Lower leg skin (tissue), 4 donors: ENCODE data around the gene HOXA9. TPM values are rescaled to one million over a fixed set of nuclear protein-coding genes. Genes with fewer than 3 reads are reported as not detected.

ENCODE experiments used
- DNase-seq, 2 donors: peaks; one replicate each; pipeline ENCODE4 v3.0.0-alpha.2; 2019; ENCODE audit warnings: low spot score in 2 of 2
- H3K4me3 ChIP-seq: fragments of 200-600 bp; sonication (generic); 2 replicates; pipeline ENCODE4 v1.5.1; 2017; ENCODE audit warnings: mild to moderate bottlenecking, low read depth; ENCODE audit not compliant: poor library complexity, severe bottlenecking
- POLR2A ChIP-seq, 2 donors: fragments of 450-650 bp; IDR thresholded peaks; one replicate each; pipeline ENCODE4 v1.6.1; 2016 to 2017; ENCODE audit warnings: antibody characterized with exemption in 2 of 2, mild to moderate bottlenecking in 1 of 2, moderate library complexity in 1 of 2
- WGBS, 2 donors: methylation state at CpG; one replicate each; pipeline ENCODE4 v1.1.5; 2018; 5-methylcytosine and 5-hydroxymethylcytosine counted together
- intact Hi-C: fragments of 100-400 bp; cut with DNase I; formaldehyde crosslinking; loops from one replicate; pipeline ENCODE4 v1.15.0; 2023; ENCODE audit warnings: low total_unique reads
- total RNA-seq, 4 donors: library from RNA; depleted of rRNA; stranded (reverse); fragments of >200 nt; gene quantifications; one replicate each; pipeline ENCODE4 v1.1.0, GENCODE V29; 2016
- TF ChIP-seq, protein P1 (sequence below), 3 donors: fragments of 450-650 bp; IDR thresholded peaks; one replicate each; pipeline ENCODE4 v1.5.1; 2016; ENCODE audit warnings: antibody characterized with exemption in 3 of 3, mild to moderate bottlenecking in 3 of 3, moderate library complexity in 2 of 3

Gene HOXA9
- total RNA-seq, 4 donors from 2014 or later, result 43.1 to 50.1 (median 46.9) TPM

DNA sequence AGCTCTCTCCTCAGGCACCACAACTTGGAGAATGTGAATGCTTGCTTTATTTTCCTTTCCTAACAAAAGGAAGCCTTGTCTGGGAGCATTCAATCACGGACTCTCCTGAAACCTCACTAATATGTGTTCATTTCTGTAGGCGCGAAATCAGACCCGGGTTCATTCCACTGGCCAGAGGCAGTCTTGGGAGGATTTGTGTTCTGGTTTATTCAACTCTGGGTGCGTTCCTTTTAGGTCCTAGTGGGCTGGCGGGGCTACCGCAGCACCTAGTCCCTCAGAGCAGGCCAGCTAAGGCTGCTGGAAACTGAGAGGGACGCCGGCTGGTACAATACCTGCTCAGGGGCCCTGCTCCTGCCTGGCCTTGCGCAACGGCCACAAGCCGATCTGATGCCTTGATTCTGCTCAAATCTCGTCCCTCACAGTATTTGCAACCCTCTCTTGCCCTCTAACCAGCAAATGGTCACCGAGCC lies 42.3 kb downstream of the HOXA9 start:
- TF ChIP-seq POLR2A (IDR thresholded peaks at IDR 0.05), result no peak
- TF ChIP-seq, protein P1, sequence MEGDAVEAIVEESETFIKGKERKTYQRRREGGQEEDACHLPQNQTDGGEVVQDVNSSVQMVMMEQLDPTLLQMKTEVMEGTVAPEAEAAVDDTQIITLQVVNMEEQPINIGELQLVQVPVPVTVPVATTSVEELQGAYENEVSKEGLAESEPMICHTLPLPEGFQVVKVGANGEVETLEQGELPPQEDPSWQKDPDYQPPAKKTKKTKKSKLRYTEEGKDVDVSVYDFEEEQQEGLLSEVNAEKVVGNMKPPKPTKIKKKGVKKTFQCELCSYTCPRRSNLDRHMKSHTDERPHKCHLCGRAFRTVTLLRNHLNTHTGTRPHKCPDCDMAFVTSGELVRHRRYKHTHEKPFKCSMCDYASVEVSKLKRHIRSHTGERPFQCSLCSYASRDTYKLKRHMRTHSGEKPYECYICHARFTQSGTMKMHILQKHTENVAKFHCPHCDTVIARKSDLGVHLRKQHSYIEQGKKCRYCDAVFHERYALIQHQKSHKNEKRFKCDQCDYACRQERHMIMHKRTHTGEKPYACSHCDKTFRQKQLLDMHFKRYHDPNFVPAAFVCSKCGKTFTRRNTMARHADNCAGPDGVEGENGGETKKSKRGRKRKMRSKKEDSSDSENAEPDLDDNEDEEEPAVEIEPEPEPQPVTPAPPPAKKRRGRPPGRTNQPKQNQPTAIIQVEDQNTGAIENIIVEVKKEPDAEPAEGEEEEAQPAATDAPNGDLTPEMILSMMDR (IDR thresholded peaks at IDR 0.05), result no peak
- DNase-seq, result peak in 1 of 2 donors; percentile 52
- H3K4me3 ChIP-seq, result no peak overlapping the region
- intact Hi-C loops, result loop anchor here (5.0 kb wide), 1 partner anchor 1589 kb away; no protein-coding TSS in a partner anchor
- WGBS, 2 donors, result 68 to 82% methylated on average over 14 of the region's 14 CpGs

DNA sequence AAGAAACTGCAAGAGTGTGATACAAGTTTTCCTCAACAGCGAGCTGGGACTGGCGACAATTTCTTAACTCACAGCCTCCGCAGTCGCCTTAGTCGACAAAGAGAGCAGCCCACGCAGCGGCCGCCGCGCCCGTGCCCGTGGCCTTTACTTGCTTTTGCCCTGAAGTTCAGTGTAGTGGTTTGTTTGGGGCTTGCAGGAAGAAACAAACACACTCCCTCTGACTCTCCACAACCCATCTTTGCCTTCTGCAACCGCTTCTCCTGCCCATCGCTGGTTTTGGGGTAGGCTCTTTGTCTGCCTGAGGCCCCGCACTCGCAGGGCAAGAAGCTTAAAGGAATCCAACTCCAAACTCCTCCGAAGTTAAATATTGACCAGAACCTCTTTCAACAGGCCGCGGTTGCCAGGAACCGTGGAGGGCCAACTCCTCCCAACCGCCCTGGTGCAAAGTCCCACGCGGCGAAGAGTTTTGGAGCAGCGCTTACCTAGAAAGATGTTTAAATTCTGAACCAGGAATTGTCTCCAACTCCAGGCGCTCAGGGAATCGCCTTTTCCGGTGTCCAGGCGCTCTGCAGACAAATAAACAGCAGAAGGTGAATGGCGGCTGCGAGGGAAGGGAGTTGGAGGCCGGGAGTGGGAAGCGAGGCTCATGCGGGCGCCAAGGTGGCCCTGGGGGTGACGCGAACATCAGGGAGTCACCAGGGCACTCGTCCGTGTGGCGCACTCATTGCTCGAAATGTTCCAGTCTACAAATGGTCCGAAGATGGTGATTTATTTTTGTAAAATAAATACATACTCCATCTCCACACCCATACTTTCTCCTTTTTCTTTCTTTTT lies 43.0 kb downstream of the HOXA9 start:
- intact Hi-C loops, result loop anchor here (5.0 kb wide), 1 partner anchor 1590 kb away; no protein-coding TSS in a partner anchor
- peak in 1 of 2 donors; percentile 78 for DNase-seq
- WGBS, 2 donors, result 87 to 91% methylated on average over 42 of the region's 42 CpGs

DNA sequence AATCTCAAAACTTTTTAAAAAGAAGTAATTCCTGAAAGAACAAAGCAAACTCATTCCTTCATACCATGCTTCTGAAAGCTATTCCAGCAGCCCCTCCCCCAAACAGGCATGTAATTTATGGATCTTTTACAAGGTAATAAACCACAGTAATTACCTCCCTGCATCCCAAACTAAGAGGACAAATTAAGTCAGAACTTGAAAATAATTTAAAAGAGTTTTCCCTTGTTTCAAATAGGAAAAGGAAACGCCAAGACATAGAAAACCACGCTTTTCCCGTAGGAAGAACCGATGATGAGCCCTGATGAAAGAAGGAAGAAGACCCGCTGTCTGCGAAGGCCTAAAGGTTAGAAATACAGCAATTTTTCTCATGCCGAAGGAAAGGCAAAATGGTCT lies 43.7 kb downstream of the HOXA9 start:
- WGBS, 2 donors, result 94 to 95% methylated on average over 7 of the region's 7 CpGs
- intact Hi-C loops, result loop anchor here (5.0 kb wide), 1 partner anchor 1591 kb away; no protein-coding TSS in a partner anchor
- TF ChIP-seq POLR2A (IDR thresholded peaks at IDR 0.05), result no peak
- TF ChIP-seq, protein P1 (IDR thresholded peaks at IDR 0.05), result no peak
- no peak for DNase-seq
- H3K4me3 ChIP-seq, result no peak overlapping the region

More for the DNA sequence above, 43.0 kb downstream of the HOXA9 start:
- H3K4me3 ChIP-seq, result no peak overlapping the region
- no peak for TF ChIP-seq POLR2A (IDR thresholded peaks at IDR 0.05)
- TF ChIP-seq, protein P1 (IDR thresholded peaks at IDR 0.05), result no peak

DNA sequence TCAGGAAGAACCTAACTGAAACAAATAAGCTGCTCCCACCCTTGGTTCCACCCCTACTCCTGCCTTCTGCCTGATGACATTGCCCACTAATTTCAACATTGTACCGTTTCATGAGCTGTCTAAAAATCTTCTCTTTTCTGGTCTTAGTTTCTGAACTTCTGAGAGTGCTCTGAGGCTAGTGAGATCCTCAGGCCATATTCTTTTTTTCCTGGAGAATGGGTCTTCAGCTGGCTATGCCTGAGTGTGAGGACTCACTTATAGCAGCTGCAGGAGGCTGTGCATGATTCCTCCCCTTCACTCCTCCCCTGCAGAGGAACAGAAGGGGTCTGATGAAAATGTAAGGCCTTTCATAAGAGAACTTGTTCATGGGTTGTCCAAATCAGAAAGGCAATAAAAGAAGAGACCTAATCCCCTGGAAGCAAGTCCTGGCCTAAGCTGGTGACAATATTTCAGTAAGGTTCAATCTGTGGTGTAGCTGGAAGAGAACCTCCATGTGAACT lies 45.9 kb downstream of the HOXA9 start:
- 79 to 100% methylated on average over 1 of the region's 1 CpG for WGBS, 2 donors
- no peak overlapping the region for H3K4me3 ChIP-seq
- intact Hi-C loops, result no loop called here
- no peak for TF ChIP-seq POLR2A (IDR thresholded peaks at IDR 0.05)
- TF ChIP-seq, protein P1 (IDR thresholded peaks at IDR 0.05), result no peak
- no peak for DNase-seq

DNA sequence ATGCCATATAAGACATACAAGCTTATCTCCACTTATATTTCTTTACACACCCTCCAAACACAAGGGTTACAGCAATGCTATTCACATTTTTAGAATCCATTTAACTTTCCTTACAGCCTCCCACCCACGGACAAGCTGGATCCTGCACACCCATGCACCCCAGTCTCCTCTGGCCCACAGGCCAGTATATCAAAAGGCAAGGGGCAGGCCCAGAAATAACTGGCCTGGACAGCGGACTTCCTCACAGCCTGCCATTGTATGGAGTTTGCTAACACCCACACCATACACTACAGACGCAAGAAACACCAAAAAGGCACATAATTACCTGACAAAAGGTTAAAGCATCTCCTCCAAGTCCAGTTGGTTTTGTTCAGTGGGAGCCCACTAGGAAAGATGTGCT lies 46.8 kb downstream of the HOXA9 start:
- peak in 1 of 2 donors; percentile 29 for DNase-seq
- TF ChIP-seq, protein P1 (IDR thresholded peaks at IDR 0.05), result no peak
- no peak for TF ChIP-seq POLR2A (IDR thresholded peaks at IDR 0.05)
- H3K4me3 ChIP-seq, result no peak overlapping the region
- intact Hi-C loops, result no loop called here
- WGBS, 2 donors, result 74 to 81% methylated on average over 3 of the region's 3 CpGs
